Measurements from ENCODE around the gene TMEM107. TPM values are rescaled to one million over a fixed set of nuclear protein-coding genes. Genes with fewer than 3 reads are reported as not detected.

TMEM107 gene
- polyA plus RNA-seq, 1 donor, result 26.9 TPM

DNA sequence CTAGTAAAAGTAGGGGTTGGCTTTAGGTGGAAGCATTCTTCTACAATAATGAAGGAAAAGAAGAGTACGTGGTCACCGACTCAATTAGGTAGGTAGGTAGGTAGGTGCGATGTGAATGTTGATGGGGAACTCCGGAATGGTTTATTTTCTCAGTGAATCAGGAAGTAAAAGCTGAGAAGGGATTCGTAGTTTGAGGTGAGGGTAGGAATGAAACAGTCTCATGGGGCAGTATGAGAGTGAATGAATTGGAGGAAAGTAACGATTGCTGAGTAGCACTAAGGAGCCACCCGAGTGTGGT is 37.9 kb downstream of the TMEM107 start:
- DNase-seq, result no peak

DNA sequence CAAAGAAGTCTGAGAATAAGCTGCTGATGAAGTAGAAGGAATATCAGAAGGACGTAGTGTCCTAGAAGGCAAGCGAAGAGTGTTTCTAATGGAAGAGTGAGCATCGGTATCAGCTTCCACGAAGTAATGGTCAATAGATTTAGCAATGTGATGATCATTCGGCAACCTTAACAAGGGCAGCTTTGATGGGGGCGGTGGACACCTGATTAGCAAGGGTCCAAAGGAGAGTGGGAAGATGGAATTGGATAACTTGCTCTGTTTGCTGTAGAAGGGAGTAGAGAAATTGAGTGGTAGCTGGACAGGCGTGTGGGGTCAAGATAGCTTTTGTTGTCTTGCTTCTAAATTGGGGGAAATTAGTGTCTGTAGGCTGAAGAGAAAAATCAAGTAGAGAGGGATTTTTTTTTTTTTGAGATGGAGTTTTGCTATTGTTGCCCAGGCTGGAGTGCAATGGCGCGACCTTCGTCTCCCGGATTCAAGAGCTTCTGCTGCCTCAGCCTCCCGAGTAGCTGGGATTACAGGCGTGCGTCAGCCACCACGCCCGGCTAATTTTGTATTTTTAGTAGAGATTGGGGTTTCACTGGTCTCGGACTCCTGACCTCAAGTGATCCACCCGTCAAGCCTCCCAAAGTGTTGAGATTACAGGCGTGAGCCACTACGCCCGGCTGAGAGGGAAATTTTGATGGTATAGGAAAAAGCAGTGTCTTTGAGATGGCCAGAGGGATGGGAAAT is 38.4 kb downstream of the TMEM107 start:
- DNase-seq, result no peak

DNA sequence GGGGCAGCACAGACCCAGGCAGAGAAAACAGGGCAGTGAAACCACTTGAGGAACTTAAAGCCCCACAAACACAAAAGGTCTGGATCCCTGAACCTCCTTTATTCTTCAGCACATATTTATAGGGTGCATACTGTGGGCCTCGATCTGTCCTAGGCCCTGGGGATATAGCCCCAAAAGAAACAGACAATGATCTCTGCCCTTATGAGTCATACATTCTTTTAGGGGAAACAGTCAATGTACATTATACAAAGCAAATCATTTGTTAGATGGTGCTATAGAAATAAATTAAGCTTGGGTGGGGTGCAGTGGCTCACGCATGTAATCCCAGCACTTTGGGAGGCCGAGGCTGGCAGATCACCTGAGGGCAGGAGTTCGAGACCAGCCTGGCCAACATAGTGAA is 42.2 kb downstream of the TMEM107 start:
- no peak for DNase-seq

DNA sequence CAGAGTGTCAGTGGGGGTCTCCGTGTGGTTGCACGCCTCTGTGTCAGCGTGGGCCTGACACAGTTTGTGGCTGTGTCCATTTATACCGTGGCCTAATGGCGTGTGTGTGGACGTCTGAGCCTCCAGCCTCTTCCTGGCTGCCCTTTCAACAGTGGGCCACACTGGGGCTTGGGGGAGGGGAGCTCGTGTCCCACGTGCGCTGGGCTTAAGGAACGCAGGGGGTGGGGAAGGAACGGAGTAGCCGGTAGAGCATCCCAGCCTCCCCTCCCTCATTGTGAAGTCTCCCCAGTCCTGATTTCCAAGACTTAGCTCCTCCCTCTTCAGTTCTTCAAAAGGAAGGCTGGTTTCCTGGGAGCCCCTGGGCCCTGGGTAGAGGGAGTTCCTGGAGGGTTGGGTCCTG is 42.8 kb downstream of the TMEM107 start:
- DNase-seq, result no peak

DNA sequence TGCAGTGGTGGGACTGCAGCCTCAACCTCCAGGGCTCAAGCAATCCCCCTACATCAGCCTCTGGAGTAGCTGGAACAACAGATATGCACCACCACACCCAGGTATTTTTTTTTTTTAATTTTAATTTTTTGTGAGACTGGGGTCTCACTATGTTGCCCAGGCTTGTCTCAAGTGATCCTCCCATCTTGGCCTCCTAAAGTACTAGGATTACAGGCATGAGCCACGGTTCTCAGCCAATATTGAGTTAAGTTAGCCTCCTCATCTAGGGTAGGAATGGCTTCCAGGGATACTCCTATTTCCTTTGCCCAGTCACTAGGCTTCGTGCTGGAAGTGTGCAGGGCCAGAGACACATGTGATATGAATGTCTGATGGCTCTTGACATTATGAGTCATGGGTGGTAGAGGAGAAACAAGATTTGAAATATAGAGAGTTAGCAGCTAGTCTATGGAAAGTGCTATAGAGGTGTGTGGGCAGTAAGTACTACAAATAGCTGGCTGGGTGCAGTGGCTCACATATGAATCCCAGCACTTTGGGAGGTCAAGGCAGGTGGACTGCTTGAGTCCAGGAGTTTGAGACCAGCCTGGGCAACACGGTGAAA is 44.2 kb downstream of the TMEM107 start:
- no peak for DNase-seq

DNA sequence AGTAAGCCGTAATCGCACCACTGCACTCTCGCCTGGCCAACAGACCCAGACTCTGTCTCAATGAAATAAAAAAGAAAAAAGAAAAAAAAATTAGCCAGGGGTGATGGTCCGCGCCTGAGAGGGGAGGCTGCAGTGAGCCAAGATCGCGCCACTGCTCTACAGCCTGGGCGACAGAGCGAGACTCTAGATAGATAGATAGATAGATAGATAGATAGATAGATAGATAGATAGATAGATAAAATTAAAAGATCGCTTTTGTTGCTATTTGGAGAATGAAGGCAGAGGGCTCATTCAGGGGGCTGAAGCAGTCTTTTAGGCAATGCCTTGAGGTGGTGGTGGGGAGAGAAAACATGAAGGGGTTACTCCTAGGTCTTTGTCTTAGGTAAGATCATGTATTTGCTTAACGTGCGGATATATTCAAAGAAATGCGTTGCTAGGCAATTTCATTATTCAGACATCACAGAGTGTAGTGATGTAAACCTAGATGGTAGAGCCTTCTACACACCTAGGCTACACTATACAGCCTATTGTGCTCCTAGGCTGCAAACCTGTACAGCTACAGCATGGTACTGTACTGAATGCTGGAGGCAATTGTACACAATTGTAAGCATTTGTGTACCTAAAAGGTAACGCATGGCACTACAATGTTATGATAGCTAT is 47.9 kb downstream of the TMEM107 start:
- DNase-seq, result no peak

DNA sequence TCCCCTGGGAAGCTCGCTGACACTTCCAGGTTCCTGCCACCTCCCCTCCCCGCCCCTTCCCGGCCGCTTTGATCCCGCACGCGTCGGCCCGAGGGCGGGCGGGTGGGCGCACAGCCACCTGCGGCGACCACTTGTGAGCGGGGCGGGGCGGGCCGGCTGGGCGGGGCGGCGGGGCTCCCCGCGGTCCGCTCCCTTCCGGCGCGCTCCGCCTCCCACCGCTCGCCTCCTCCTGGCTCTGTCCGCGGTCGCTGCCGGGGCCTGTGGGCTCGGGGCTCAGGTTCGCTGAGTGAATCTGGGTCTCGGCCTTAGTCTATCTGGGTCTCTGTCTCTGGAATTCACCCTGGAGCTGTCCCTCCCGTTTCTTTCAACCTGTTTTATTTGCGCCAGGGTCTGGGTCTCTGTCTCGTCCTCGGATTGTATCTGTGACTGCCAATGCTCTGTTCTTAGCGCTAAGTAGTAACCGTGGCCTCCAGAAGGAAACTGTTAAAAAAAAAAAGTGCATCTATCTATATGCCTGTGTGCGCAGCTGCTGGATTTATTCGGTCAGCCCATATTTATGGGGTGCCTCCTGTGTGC is 49.6 kb downstream of the TMEM107 start:
- DNase-seq, result no peak

DNA sequence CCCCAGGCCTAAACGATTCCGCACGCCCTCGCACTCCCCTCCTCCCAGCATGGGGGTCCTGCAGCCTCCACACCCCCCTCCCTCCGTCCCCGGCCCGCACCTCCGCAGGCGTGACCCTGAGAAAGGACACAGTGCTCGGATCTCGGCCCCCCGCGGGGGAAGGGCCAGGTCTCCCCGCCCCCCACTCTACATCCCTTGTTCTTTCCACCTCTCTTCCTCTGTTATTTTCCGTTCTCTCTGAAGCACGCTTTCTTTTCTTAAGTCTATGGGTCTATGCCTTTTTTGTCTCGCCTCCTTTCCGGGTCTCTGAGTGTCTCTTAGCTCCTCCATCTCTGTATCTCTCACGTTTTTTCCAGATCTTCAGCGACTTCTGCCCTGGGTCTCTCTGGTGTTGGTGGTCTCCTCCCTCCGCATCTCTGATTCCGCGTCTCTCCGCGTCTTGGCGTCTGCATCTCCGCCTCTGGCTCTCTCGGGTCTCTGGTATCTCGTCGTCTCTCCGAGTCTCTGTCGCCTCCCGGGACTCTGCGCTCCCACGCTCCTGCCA is 50.2 kb downstream of the TMEM107 start:
- no peak for DNase-seq

DNA sequence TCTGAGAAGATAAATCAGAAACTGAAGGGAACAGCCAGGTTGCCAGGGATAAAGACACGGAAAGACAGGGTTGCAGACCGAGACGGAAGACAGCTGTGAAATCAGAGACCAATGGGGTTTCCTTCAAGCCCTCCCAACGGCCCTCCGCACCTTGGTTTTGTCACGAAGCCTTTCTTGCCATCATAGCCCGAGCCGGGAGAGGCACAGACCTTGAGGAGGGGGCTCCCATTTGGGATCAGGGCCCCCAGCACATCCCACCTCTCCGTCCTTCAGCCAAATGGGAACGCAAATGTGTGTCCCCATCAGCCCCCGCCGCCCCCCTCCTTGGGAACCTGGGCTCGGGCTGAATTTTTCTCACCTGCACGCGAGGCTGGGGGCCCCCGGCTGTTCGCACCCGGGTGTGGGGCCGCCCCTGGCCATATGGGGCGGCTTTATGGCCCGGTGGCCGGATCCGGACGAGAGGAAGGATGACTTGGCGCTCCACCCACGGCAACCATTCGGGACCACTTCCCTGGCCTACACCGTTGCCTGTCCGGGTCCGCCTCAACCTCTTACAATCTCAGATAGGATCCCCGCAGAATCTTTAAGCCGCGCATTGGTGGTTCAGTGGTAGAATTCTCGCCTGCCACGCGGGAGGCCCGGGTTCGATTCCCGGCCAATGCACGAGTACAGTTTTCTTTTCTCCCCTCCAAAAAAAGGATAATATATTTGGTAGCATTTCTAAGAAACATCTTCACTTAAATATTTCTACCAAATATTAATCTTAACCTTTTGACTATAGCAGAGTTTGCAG is 50.8 kb downstream of the TMEM107 start:
- DNase-seq, result peak; percentile 86

DNA sequence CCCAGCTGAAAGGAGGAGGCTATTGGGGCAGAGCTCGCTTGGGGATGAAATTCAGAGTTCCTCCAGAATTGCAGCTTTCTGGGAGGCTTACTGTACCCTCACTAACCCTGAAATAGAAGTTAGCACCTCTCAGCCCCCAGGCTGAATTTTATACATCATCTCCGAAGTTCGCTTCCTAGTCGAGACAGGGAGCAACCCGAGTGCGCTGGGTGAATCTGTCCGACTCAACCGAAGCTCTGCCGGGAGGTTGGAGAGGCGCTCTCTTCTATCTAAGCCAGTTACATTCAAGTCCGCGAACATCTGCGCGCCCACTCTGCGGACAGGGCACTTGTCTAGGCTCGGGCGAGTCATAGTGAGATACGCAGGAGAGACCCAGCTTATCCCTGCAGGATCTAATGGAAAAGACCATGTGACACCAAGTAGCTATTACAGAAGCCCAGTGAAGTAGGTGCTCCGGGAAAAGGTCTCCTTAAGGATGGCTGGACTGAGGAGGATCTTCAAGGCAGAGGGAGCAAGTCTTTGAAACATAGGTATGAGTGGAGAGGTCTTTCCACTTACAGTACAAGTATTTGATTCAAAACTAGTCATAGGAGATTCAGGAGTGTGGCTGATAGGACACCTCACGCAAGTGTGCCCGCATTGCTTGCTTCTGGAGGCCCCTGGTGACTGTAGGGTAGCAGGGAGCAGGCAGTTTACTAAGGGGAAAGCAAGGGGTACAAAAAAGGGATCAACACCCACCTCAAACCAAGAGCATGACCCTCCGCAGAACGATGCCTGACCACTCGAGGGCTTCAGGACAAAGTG is 51.6 kb downstream of the TMEM107 start:
- DNase-seq, result no peak

DNA sequence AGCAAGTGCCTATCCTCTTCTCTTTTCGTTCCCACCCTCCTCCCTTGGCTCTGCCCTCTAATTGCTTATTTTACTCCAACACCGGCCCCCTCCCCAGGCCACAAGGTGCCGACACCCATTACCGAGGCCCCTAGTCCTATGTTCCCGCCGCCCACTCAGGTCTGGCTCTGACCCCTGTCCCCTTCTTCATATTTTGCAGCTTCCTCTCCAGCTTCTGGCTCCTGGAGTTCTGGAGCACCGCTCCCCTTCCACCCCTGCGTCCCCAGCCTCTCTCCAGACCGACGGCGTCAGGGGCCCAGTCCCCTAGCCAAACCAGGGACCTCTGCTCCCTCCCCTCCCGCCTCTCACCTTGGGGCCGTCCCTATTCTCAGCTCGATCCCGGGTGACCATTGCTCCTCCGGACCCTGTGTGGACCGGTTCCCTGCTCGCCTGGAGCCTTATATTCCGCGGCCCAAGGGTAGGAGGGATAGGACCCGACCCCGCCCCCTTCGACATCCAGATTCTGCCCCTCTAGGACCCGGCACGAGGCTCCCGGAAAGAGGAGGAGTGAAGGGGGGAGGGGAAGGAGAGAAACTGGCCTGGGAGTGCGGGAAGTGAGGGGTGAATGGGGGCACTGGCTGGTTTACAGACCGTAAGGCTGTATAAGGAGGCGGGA is 52.4 kb downstream of the TMEM107 start, which contains the start of gene HES7:
Gene HES7 (minus strand): TSS at position 412 of the 655 bp plus-strand sequence. CDS start 22 bp downstream, at position 390.
- no peak for DNase-seq

DNA sequence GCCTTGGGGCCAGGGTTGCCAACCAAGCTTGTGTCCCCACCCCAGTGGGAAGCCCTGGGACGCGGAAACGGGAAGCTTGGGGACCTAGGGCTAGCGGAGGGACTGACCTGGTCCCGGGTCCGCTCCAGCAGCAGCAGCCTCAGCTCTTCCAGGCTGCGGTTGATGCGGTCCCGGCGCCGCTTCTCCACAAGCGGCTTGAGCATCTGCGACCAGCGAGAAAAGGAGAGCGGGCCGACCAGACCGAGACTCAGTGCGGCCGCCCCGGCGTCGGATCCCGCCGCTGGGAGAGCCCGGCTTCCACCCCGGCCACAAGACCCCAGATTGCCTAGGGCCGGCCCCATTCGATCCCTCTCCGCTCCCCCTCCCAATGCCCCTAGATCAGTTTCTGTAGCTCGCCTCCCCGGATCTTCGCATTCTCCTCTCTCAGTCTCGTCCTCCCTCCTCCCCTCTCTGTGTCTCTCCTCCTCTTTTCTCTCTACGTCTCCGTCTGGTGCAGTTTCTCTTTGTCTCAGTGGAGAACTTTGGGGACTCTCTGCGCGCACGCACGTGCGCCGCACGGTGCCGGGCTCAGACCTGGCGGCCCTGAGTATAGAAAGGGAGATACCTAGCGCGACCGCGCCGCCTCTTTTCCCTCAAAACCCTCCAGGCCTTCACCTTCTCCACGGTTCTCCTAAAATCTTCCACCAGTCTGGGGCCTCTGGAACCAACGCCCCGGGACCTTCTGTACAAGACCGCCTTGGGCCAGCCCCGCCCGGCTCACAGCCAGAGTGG is 53.1 kb downstream of the TMEM107 start:
- DNase-seq, result no peak

Other genes starting within 250 kb of the TMEM107 start
- 12.3 TPM for gene KCNAB3, start 246.5 kb downstream of the TMEM107 start, polyA plus RNA-seq (ENCODE audit: insufficient read length)
- 125 TPM for gene TRAPPC1, start 244.4 kb downstream of the TMEM107 start, polyA plus RNA-seq (ENCODE audit: insufficient read length)
- gene CNTROB, start 244.2 kb downstream of the TMEM107 start, polyA plus RNA-seq (ENCODE audit: insufficient read length), result 67.3 TPM
- 0.45 TPM for gene GUCY2D, start 173.8 kb downstream of the TMEM107 start, polyA plus RNA-seq (ENCODE audit: insufficient read length)
- gene ALOX15B, start 137.3 kb downstream of the TMEM107 start, polyA plus RNA-seq (ENCODE audit: insufficient read length), result 1.0 TPM
- gene ALOX12B, start 88.7 kb downstream of the TMEM107 start, polyA plus RNA-seq (ENCODE audit: insufficient read length), result 1.1 TPM
- not detected for gene ALOXE3, start 57.9 kb downstream of the TMEM107 start, polyA plus RNA-seq (ENCODE audit: insufficient read length)
- not detected for gene HES7, start 52.3 kb downstream of the TMEM107 start, polyA plus RNA-seq (ENCODE audit: insufficient read length)
- 22.9 TPM for gene PER1, start 24.0 kb downstream of the TMEM107 start, polyA plus RNA-seq (ENCODE audit: insufficient read length)
- 120 TPM for gene VAMP2, start 13.4 kb downstream of the TMEM107 start, polyA plus RNA-seq (ENCODE audit: insufficient read length)
- gene BORCS6, start 13.8 kb upstream of the TMEM107 start, polyA plus RNA-seq (ENCODE audit: insufficient read length), result 2.8 TPM
- 49.9 TPM for gene AURKB, start 34.2 kb upstream of the TMEM107 start, polyA plus RNA-seq (ENCODE audit: insufficient read length)
- gene CTC1, start 71.7 kb upstream of the TMEM107 start, polyA plus RNA-seq (ENCODE audit: insufficient read length), result 40.1 TPM
- 53.8 TPM for gene PFAS, start 72.9 kb upstream of the TMEM107 start, polyA plus RNA-seq (ENCODE audit: insufficient read length)
- gene RANGRF, start 112.3 kb upstream of the TMEM107 start, polyA plus RNA-seq (ENCODE audit: insufficient read length), result 26.5 TPM
- gene SLC25A35, start 119.0 kb upstream of the TMEM107 start, polyA plus RNA-seq (ENCODE audit: insufficient read length), result 4.4 TPM
- 19.9 TPM for gene ARHGEF15, start 133.9 kb upstream of the TMEM107 start, polyA plus RNA-seq (ENCODE audit: insufficient read length)
- not detected for gene ODF4, start 163.5 kb upstream of the TMEM107 start, polyA plus RNA-seq (ENCODE audit: insufficient read length)
- 2,681 TPM for gene RPL26, start 206.8 kb upstream of the TMEM107 start, polyA plus RNA-seq (ENCODE audit: insufficient read length)
- gene RNF222, start 221.4 kb upstream of the TMEM107 start, polyA plus RNA-seq (ENCODE audit: insufficient read length), result 0.07 TPM

All from left kidney (tissue), 2 donors.